ENCODE data around the gene AEN. TPM values are rescaled to one million over a fixed set of nuclear protein-coding genes. Genes with fewer than 3 reads are reported as not detected.
"Not testable (repeated sequence)": the region's sequence is repeated elsewhere in the genome, so short reads cannot be mapped to it uniquely, and the experiment has no call there.

Gene AEN
- total RNA-seq, 1 donor from 2014 or later: 8.7 TPM

- DNase-seq (ENCODE audit: low spot score): no peak
- intact Hi-C loops (cut with DNase I): no loop called here
These were observed 6.3 kb downstream of the AEN start for GRCh38 chr15:88627463-88627862.

GRCh38 chr15:88628018-88628654 is 7.0 kb downstream of the AEN start:
- DNase-seq (ENCODE audit: low spot score): no peak
- intact Hi-C loops (cut with DNase I): no loop called here

GRCh38 chr15:88629071-88629470 is 7.9 kb downstream of the AEN start:
- intact Hi-C loops (cut with DNase I): no loop called here
- DNase-seq (ENCODE audit: low spot score): no peak

- DNase-seq (ENCODE audit: low spot score): no peak
- intact Hi-C loops (cut with DNase I): no loop called here
These were observed 9.1 kb downstream of the AEN start for GRCh38 chr15:88630141-88630721.

GRCh38 chr15:88630798-88631463 is 9.8 kb downstream of the AEN start:
- DNase-seq (ENCODE audit: low spot score): peak; percentile 57
- intact Hi-C loops (cut with DNase I): no loop called here

GRCh38 chr15:88631464-88632028 is 10.4 kb downstream of the AEN start:
- intact Hi-C loops (cut with DNase I): no loop called here
- no peak for DNase-seq (ENCODE audit: low spot score)

- DNase-seq (ENCODE audit: low spot score); intact Hi-C loops (cut with DNase I): not testable (repeated sequence)
These were observed 11.7 kb downstream of the AEN start for GRCh38 chr15:88632797-88633196.

- DNase-seq (ENCODE audit: low spot score): no peak
- intact Hi-C loops (cut with DNase I): no loop called here
These were observed 13.3 kb downstream of the AEN start for GRCh38 chr15:88634449-88634848.

GRCh38 chr15:88635318-88635717 is 14.2 kb downstream of the AEN start:
- DNase-seq (ENCODE audit: low spot score): no peak

GRCh38 chr15:88636050-88636449 is 14.9 kb downstream of the AEN start:
- intact Hi-C loops (cut with DNase I): no loop called here
- DNase-seq (ENCODE audit: low spot score): no peak

More at GRCh38 chr15:88635318-88635717, 14.2 kb downstream of the AEN start:
- intact Hi-C loops (cut with DNase I): no loop called here

GRCh38 chr15:88636654-88637053 is 15.5 kb downstream of the AEN start:
- no peak for DNase-seq (ENCODE audit: low spot score)

GRCh38 chr15:88637436-88637835 is 16.3 kb downstream of the AEN start:
- DNase-seq (ENCODE audit: low spot score): no peak
- intact Hi-C loops (cut with DNase I): no loop called here

More at GRCh38 chr15:88636654-88637053, 15.5 kb downstream of the AEN start:
- intact Hi-C loops (cut with DNase I): no loop called here

- intact Hi-C loops (cut with DNase I): no loop called here
- DNase-seq (ENCODE audit: low spot score): no peak
These were observed 16.9 kb downstream of the AEN start for GRCh38 chr15:88637841-88638625.

- intact Hi-C loops (cut with DNase I): no loop called here
- DNase-seq (ENCODE audit: low spot score): peak; percentile 97
These were observed 17.7 kb downstream of the AEN start, which contains the start of gene ISG20 for GRCh38 chr15:88638626-88639372. Gene ISG20 (plus strand): TSS chr15:88639016. CDS start chr15:88639367, 351 bp downstream.

- DNase-seq (ENCODE audit: low spot score): no peak
- intact Hi-C loops (cut with DNase I): no loop called here
These were observed 20.9 kb downstream of the AEN start for GRCh38 chr15:88641959-88642452.

- intact Hi-C loops (cut with DNase I): not testable (repeated sequence)
- peak; percentile 20 for DNase-seq (ENCODE audit: low spot score)
These were observed 21.4 kb downstream of the AEN start for GRCh38 chr15:88642514-88642913.

GRCh38 chr15:88644741-88645140 is 23.6 kb downstream of the AEN start:
- intact Hi-C loops (cut with DNase I): no loop called here

GRCh38 chr15:88645171-88646087 is 24.3 kb downstream of the AEN start:
- intact Hi-C loops (cut with DNase I): no loop called here
- DNase-seq (ENCODE audit: low spot score): peak; percentile 19

More at GRCh38 chr15:88644741-88645140, 23.6 kb downstream of the AEN start:
- peak; percentile 68 for DNase-seq (ENCODE audit: low spot score)

Measured in cardiac septum (tissue), 1 donor.